Activated gamma-delta T cell treated with Interleukin-2 at 50 U/mL for 16 hours (primary cell): ENCODE measurements around the gene GNB1L.

Experiments used
- DNase-seq: peaks from one replicate; pipeline ENCODE4 v3.0.0-alpha.2; 2020

The GNB1L gene

DNA sequence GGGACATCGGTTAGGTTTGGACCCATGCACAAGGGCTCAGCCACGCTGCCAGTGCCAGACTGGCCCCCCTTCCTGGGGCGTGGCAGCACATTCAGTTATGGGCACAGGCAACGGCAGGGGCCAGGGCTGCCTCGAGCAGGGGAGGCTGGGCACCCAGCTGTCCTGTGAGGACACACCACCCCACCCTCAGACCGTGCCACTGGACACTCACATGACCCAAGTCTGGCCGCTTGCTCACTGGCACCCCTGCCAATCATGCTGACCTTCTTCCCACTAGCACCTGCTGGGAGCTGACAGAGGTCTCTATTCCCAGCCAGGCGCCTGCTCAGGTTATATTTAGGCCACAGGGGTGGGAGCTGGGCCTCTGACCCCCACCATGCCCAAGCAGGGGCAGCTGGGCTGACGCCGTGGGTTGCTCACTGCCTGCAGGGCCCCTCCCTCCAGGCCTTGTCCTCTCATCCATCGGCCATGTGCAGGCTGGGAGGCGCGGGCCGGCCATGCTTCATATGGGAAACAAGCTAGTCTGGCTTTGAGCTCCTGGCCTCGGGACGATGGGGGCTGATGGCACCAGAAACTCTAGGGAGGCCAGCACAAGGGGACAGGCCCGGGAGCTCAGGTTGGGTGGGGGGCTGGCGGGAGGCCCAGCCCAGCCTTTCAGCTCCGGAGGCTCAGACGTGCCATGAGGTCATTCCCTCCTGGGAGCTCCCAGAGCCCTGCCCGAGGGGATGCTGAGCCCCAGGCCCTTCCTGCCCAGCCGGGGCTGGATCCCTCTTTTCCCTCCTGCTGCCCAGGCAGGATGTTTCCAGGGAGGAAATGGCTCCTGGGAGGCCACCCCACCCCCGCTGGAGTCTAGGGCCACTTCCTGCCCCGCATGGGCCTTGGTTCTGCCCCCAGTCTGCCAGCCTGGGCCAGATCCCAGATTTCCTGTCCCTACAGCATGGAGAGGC is 109.2 kb downstream of the GNB1L start:
- DNase-seq, result no peak

DNA sequence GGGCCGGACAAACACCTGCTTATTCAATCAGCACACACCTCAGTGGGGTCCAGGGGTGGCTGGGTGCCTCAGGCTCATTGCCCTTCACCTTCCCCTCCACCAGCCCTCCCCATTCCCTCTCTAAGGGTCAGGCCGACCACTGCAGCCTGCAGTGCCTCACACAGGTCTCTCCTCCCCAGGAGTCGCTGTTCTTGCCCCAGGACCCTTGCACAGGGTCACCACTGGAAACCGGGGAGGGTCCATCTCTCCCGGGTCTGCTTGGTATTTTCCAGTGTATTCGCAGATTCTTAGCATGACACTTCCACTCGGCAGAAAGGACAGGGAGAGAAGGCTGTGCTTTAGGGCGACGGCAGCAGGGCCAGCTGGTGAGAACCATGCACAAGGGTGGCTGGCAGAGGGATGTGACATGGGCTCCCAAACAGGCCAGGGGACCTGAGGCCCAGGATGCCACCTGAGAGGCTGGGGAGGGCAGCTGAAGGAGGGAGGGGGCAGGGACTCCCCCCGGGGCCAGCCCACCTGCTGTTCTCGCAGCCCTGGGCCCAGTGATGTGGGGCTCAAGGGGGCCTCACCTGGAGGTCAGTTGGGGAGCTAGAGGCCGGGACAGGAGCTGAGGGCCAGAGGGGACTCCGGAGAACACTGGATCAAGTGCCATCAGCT is 110.2 kb downstream of the GNB1L start:
- DNase-seq, result no peak

- DNase-seq, result no peak
These were observed 111.0 kb downstream of the GNB1L start for GRCh38 chr22:19743651-19744050.

DNA sequence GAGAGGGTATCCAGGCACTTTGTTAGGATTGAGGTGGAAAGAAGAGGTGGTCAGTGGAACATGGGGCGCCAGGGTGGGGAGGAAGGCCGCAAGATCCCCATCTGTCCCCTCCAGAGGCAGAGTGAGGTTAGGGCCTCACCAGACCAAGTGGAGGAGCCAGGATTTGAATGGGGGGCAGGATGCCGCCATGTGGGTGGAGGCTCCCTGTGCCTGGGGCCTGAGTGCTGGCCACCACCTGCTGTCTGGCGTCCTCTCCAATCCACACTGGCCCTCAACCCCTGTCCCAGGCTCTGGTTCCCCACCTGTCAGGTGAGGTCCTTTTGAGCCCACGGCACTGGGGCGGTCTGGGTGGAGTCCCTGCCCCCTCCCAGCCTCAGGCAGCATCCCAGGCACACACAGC is 111.6 kb downstream of the GNB1L start:
- no peak for DNase-seq

- no peak for DNase-seq
These were observed 112.3 kb downstream of the GNB1L start for GRCh38 chr22:19742160-19743066.

GRCh38 chr22:19741053-19741452 is 113.6 kb downstream of the GNB1L start:
- no peak for DNase-seq

DNA sequence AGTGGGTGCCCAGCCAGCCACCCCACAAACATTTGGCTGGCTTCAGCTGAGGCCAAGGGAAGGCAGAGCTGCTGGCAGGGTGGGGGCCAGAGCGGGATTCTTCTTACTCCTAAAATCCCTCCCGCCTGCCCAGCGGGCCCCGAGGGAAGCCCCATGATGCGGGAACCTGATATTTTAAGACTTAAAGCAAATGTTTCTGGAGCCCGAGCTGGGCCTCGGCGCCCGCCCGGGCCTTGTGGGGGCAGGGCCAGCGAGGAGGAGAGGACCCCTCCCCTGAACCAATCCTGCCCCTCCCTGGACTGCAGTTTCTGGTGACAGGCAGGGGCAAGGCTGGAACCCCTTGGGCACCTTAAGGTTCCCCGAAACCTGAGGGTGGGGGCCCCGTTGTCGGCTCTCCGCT is 114.1 kb downstream of the GNB1L start:
- no peak for DNase-seq

DNA sequence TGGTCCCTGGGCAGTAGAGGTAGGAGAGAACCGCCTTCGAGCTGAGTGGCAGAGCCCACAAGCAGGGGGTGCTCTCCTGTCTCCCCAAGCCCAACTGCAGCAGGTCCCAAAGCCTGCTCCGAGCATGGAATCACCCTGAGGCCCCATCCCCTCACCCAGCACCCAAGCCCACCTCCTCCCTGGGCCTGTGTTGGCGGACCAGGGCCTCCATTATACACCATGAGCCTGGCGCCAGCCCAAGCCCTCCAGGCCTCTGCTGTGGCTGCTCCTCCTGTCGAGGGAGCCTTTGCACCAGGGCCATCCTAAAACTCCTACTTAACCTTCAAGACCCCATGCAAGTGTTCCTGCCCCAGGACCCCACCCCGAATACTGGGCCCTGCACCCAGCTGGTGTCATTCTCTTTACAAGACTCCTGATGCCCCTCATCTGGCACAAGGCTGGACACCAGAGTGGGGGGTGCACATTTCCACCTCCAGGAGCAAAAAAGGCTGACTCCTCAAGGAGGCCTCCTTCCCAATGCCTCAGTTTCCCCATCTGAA is 114.7 kb downstream of the GNB1L start:
- no peak for DNase-seq

GRCh38 chr22:19739448-19739895 is 115.2 kb downstream of the GNB1L start:
- no peak for DNase-seq

GRCh38 chr22:19738664-19739447 is 115.8 kb downstream of the GNB1L start:
- DNase-seq, result no peak

- no peak for DNase-seq
These were observed 116.6 kb downstream of the GNB1L start for GRCh38 chr22:19737846-19738663.

DNA sequence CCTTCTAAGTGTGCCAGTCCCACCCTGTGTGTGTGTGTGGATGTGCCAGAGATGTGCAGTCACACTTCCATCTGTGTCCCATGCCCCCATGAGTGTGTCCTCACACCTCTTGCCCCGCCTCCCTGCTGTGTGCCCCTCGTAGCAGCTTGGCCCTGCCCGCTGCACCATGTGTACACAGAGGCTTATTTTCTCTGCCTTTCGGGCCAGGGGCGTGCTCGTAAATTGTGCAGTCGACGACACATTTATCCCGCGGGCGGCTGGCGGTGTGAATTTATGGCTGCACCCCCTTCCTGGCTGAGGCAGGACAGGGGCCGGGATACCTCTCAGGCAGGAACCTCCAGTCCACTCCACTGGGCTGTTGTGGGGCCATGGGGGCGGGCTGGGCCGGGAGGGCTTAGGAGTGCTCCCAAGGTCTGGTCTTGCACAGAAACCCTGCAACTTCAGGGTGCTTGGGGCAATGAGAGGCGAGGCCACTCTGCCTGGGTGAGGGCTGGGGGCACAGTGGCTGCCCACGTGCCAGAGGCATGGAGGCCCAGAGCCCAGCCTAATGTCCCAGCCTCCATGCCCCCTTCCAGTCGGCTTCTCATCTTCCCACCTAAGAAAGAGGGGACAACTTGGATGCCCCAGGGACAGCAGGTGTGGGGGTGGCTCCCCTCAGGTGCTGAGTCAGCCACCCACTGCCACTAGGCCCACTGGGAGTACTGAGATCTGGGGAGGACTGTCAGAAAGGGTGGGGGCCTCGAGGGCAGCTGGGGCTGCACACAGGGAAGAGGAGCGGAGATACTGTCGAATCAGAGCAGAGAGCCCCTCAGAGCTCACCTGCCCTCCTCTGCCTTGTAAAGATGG is 118.8 kb downstream of the GNB1L start:
- DNase-seq, result no peak

- no peak for DNase-seq
These were observed 119.8 kb downstream of the GNB1L start for GRCh38 chr22:19734837-19735382.

- DNase-seq, result no peak
These were observed 120.5 kb downstream of the GNB1L start for GRCh38 chr22:19734163-19734562.

DNA sequence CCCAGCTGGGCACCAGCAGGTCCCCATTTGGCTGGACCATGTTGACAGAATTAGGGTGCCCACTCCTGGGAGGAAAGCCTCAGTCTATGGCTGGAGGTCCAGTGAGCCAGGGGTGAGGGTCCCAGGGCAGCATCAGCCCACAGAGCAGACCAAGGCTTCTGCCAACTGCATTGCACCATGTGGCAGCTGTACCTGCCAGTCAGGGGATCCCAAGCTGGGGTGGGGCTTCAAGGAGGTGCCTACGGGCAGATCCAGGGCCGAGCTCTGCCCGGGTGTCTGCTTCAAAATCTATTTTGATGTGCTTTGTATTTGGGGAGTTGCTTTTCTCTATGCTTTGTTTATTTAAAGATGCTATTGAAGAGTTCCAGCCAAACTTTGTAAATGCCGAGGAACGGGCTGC is 120.9 kb downstream of the GNB1L start:
- no peak for DNase-seq
